Measurements from ENCODE around the gene LRP2BP.

LRP2BP gene

DNA sequence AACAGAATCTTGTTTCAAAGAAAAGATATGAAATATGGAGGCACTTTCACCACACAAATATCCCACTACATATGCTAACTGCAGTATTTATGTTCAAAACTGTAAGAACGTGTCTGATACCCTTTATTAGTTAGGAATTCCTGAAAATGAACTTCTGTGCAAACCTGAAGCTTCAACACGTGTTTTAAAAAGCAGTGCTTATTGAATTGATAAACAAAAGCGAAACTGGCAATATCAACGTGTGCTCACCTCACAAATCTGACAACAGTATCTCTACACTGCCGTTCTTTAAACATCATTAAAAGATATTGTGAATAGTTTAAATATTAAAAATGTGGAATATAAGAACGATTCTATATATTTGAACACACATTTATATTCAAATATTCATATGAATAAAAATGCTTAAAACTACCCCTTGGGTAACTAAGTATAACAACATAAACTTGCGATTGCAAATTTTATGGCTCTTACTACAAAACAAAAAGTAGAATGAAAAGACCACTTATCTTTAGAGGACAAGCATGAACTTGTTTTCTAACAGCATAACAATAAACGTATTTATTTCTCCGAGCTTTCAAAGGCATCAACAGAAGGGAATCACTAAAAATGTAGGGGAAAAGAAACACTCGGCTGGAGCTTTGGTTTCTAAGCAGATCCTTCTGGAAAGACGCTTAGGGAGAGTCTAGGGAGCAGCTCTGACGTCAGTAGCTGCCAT lies at the start of gene LRP2BP:
TSS of gene LRP2BP (minus strand) at position 687 of the 718 bp plus-strand sequence. CDS start 17,738 bp downstream, outside the sequence.
- no peak for DNase-seq (ENCODE audit: low read depth in 2 of 3, low spot score in 1 of 3)

DNA sequence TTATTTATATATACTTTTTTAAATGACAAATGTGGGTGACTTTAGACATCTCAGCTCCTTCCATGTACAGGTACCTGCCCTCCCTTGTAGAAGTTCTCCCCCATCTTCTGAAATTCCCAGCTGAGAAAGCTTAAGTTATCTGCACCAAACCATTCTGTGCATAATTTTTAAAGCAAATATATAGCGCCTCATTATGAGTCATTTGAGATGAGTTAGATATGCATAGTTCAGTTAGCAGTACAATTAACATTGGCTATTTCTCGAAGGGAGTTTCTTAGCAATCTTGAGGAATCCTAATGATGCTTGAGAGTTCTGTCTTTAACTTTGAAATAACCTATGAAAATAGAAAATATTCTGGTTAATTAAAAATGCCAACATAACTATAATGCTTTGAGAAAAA lies 49.5 kb upstream of the LRP2BP start:
- DNase-seq (ENCODE audit: low read depth in 2 of 3, low spot score in 1 of 3) = no peak

DNA sequence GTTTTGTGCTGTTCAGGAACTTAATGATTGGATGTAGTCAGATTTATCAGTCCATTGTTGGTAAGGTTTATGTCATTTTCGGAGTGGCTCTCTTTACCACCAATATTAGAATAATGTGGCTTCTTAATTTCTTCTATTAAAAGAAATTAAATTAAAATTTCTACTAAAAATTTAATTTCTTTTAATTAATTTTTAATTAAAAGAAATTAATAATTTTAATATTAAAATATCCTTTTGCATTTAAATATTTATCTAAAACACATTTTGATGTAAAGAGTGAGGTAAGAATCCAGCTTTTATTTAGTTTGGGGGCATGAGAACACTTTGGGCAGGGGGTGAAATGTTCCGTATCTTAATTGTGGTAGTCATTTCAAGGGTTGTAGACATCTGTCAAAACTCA lies 45.8 kb upstream of the LRP2BP start:
- DNase-seq (ENCODE audit: low read depth in 2 of 3, low spot score in 1 of 3) = no peak

DNA sequence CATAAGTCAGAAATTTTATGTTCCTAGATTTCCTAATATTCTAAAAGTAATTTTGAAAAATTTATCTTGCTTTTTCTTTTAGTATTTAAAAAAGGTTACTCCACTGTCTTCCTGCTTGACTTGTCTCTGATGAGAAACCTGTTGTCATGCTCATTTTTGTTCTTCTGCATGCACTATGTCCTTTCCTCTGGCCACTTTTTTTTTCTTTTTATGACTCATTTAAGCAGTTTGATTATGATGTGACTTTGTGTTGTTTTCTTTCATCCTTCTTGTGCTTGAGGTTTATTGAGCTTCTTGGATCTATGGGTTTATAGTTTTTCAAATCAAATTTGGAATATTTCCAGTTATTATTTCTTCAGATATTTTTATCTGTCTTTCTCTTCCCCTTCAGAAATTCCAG lies 42.1 kb upstream of the LRP2BP start:
- DNase-seq (ENCODE audit: low read depth in 2 of 3, low spot score in 1 of 3) = no peak

DNA sequence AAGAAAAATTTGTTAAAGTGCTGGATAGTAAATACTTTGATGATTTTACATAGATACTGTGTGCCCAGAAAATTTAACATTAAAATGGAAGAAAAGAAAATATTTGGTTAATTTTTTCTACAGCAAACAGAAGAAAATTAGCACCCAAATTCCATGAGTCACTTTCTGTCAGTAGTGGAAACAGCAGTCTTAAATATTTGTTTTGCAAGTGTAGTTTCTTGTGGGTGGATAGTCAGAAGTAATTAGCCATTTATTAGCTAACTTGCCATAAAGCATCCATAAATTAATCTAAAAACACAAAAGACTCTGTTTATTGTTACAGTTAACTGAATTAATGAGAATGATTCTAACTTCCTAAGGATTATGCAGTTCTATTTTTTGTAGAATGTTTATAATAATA lies 39.7 kb upstream of the LRP2BP start:
- DNase-seq (ENCODE audit: low read depth in 2 of 3, low spot score in 1 of 3) = no peak

DNA sequence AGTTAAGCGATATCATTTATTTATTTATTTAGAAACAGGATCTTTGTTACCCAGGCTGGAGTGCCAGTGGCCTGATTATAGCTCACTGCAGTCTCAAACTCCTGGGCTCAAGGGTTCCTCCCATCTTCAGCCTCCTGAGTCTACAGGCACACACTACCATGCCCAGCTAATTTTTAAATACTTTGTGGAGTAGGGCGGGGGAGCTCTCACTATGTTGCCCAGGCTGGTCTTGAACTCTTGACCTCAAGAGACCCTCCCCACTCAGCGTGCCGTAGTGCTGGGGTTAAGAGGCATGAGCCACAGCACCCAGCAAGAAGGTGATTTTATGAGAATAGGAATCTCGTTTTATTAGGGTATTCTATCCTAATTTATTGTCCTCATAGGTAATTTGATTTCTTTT lies 33.9 kb upstream of the LRP2BP start:
- DNase-seq (ENCODE audit: low read depth in 2 of 3, low spot score in 1 of 3) = no peak

DNA sequence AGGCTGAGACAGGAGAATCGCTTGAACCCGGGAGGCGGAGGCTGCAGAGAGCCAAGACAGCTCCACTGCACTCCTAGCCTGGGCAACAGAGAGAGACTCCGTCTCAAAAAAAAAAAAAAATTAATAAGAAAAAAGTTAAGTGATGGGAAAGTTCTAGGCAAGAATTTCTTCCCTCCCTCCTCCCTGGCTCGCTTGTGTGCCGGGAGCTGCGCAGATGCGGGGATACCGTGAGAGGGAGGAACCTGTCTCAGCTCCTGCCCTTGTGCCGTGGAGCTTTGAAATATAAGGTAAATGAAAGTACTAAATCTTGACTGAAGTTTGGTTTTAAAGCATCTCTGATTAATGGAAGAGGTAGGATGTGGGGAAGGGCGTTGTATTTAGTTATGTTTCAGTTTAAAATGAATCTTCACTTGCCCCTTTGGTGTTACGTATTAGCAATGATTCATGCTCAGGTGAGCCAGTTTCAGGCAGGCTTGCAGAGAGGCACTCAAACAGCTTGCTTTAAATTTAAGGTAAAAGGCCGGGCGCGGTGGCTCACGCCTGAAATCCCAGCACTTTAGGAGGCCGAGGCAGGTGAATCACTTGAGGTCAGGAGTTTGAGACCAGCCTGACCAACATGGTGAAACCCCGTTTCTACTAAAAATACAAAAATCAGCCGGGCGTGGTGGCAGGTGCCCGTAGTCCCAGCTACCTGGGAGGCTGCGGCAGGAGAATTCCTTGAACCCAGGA lies 31.4 kb upstream of the LRP2BP start:
- no peak for DNase-seq (ENCODE audit: low read depth in 2 of 3, low spot score in 1 of 3)

DNA sequence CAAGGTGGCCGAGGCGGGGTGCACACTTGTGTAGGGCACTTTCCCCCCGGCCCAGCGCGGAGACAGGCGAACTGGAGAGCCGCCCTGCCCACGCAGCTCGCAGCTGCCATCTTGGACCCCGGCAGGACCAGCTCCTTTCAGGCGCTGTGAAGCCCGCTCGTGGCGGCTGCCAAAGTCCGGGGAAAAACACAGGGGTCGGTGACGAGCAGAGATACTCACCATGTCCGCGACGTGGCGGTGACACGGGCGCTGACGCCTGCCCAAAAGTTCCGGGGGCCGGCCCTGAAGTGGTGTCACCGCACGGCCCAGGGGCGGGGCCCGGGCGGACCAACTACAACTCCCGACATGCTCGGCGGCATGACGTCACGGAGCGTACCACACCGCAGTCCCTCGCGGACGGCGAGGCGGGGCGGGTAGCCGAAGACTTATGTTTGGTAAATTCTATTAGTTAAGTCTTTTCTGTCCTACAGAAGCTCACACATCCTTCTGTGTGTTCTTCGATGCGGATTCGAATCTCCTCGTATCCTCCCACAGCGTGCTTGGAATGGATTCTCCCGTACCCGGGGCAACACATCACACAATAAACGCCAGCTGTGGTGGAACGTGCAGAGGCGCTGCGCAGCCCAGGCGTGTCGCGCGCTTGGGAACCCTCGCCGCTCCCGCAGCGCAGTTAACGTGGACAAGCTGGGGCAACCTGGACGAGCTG lies 30.1 kb upstream of the LRP2BP start, which contains the start of gene UFSP2:
TSS of gene UFSP2 (minus strand) at position 318 of the 706 bp plus-strand sequence. CDS start at position 222, 96 bp downstream.
- DNase-seq (ENCODE audit: low read depth in 2 of 3, low spot score in 1 of 3) = peak; percentile 72 to 84 (median 76)

DNA sequence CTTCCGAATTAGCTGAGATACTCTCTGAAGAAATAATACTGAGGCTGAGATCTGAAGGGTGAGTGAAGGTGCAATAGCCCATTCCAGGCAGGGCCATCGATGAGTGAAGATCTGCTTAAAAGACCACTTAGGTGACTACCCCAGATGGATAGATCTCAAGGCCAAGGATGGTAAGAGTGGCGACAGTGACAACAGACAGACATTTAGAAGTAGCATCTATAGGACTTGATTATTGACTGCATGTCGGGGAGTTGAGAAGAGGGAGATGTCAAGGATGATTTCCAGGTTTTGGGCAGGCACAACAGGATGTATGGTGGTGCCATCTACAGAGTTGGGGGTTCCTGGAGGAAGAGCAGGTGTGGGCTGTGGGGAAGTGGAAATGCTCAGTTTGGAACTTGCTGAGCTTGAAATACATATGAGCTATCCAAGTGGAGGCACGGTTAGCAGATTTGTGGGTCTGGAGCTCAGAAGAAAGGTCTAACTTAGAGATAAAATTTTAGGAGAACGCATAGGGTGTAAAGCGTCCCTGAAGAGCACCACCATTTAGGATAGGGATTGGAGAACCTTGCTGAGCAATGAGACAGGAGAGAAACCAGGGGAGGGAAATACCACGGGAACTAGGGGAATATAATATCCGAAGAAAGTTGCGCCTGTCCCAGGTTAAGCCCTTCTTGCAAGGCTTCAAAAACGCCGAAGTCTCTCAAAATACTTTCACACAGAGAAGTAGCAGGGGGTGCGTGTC lies 29.4 kb upstream of the LRP2BP start:
- DNase-seq (ENCODE audit: low read depth in 2 of 3, low spot score in 1 of 3) = no peak

DNA sequence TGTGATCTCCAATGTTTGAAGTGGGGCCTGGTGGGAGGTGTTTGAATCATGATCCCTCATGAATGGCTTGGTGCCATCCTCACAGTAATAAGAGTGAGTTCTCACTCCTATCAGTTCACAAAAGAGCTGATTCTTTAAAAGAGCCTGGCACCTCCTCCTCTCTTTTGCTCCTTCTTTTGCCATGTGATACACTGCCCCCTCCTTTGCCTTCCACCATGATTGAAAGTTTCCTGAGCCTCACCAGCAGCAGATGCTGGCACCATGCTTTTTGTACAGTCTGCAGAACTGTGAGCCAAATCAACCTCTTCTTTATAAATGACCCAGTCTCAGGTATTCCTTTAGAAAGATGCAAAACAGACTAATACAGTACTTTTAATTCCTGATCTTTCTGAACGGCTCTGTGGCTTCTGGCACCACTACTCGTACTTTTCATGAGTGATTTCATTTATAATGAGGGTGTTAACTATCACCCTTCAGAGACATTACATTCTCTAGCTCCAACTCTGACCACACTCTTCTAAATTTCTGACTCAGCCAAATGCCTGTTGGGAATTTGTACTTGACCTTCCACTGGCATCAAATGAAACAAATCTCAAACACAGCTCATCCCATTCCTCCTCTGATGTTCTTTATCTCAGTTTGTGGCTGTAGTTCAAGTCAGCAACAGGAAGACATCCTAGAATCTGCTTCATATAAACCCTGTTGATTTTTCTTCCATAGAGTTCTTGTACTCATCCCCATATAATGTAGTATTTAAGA lies 25.8 kb upstream of the LRP2BP start:
- DNase-seq (ENCODE audit: low read depth in 2 of 3, low spot score in 1 of 3) = no peak

DNA sequence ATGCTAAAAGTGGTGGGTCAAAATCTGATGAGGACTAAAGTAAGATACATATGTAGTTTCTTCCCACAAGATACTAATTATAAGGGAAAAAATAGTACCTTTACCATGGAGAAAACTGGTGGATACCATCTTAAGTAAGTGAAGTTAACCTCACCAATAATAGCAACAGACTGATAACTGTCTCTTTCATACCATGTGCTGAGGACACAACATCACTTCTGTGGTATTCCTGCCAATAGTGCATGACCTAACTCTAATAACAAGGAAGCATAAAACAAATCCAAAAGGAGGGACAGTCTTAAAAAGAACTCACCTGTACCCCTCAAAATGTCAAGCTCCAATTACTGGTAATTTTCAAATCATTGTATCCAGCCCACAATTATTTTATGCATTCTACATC lies 21.2 kb upstream of the LRP2BP start:
- DNase-seq (ENCODE audit: low read depth in 2 of 3, low spot score in 1 of 3) = no peak

DNA sequence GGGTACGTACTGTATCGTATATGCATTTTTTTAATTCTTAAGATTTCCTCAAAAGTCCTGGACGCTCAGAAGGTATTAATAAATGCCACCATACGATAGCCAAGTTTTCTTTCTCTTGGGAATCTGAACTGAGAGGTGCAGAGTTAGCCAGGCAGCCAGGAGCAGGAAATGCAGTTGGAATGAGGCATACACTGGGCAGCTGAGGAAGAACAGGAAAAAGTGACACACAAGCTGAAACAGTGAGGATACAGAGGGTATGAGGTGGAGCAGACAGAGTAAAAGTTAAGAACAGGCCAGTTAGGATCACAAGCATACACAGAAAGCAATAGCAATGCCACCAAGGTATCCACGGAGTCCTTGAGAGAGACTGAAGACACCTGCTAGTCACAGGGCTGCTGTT lies 16.7 kb upstream of the LRP2BP start:
- no peak for DNase-seq (ENCODE audit: low read depth in 2 of 3, low spot score in 1 of 3)

DNA sequence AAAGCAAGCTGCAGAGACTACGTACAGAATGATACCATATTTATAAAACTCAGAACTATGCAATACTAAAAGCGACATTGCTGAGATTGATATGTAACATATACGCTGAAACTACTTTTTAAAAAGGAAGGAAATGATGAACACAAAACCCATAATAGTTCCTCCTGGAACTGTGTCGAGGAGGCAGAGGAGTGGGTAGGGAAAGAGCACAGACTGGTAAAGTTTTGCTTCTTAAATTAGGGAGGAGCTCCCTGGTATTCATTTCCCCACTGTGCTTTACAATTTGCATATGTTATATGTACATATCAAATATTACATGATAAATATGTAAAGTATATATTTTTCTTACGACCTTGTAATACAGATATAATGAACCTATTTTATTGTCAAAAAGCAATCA lies 16.1 kb upstream of the LRP2BP start:
- no peak for DNase-seq (ENCODE audit: low read depth in 2 of 3, low spot score in 1 of 3)

DNA sequence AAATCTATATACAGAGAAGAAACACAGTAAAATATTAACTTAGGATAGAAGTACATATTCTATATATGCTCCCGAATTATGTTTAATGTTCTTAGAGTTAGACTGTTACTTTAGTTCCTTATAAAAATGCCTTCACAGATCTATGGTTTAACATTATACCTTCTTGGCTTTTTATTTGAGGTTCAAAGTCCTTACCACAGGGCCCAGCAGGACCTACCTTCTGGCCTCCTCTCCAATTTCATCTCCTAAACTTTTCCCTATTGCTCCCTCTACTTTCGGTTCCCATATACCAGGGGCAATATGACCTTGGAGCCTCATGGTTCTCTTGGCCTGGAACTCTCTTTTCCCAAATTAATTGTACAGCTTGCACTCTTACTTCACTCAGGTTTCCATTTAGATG lies 12.7 kb upstream of the LRP2BP start:
- no peak for DNase-seq (ENCODE audit: low read depth in 2 of 3, low spot score in 1 of 3)

DNA sequence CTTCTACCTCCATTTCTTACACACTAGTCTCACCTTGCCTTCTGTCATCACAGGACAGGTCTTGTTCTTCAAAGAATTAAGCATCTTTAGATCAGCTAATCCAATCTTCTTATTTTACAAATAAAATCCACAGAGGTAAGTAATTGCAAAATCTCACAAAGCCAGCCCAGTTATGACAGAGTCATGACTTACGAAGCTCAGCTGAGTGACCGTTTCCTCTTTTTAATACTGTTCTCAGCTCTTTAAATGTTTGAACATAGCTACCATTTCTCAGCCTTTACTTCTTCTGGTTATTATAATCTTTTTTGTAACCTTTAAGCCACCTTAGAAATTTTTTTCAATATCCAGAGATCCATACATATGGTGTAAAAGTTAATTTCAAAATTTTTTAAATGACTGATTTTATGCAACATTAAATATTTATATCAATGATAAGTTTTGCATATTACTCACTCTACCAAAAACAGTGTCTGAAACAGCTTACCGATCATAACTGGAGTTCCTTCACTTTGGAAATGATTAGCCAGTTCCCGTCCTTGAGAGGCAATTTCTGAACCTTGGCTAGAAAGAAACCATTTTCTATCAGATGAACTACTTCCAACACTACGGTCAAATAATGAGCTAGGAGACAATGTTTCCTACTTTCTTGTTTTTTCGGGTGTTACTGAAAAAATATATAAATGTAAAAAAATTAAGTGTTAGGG lies 9.7 kb upstream of the LRP2BP start:
- no peak for DNase-seq (ENCODE audit: low read depth in 2 of 3, low spot score in 1 of 3)

DNA sequence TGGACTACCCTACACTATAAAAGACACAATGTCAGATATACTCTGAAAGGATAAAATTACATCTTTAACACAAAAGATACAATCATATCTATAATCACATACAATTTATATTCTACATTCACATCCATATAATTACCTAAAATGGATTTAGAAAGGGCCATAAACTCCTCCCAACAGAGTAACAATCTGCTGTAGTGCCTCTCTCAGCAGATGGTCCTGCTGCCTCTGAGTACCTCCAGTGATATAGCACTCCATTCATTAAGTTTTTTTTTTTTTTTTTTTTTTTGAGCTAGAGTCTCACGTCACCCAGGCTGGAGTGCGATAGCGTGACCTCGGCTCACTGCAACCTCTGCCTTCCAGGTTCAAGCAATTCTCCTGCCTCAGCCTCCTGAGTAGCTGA lies 8.3 kb upstream of the LRP2BP start:
- DNase-seq (ENCODE audit: low read depth in 2 of 3, low spot score in 1 of 3) = no peak

DNA sequence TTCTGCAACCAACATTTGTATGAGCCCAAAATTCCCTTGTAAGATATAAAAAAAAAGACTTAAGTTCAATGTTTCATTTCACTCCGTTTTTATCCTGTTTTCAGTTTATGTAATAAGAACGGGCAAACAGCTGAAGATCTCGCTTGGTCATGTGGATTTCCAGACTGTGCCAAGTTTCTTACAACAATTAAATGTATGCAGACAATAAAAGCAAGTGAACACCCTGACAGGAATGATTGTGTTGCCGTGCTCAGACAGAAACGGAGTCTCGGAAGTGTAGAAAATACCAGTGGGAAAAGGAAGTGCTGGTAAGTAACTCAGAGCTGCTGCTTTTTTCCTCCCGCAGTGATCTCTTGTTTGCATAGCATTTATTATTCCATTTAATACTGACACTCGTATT lies 3.7 kb upstream of the LRP2BP start:
- no peak for DNase-seq (ENCODE audit: low read depth in 2 of 3, low spot score in 1 of 3)

DNA sequence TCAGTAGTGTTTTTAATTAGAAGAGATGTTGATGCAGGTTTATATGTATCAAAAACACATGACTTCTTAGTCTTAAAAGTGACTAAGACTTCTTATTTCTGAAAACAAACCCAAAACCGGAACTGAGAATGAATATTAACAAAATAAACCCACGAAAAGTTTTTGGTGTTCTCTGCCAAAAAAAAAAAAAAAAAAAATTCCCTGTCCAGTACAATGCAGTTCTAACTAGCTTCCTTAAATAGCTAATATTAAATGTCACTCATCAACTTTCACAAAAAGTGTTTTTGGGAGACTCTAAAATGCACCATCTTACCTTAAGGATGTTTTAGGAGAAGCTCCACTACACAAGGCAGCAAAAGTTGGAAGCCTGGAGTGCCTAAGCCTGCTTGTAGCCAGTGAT lies 2.9 kb upstream of the LRP2BP start:
- no peak for DNase-seq (ENCODE audit: low read depth in 2 of 3, low spot score in 1 of 3)

DNA sequence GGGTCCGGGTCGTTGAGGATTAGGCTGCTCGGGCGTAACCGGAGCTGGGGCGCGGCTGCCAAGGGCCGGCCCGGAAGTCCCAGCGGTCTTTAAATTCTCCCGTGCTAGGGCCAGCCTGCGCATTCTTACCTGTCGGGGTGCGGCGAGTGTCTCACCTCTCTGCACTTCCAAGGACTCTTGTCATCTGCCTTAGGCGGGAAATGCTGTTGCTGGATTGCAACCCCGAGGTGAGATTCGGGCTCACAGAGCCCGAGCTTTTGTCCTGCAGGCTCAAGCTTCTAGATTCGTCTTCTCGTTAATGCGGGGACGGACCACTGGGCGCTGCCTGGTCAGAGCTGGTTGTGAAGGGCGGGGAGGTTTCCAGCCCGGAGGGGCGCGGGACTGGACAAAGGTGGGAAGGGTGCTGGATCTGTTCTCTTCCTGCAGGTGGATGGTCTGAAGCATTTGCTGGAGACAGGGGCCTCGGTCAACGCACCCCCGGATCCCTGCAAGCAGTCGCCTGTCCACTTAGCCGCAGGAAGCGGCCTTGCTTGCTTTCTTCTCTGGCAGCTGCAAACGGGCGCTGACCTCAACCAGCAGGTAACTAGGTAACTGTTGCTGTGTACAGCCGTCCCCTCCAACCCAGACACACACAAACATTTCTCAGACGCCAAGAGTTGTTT lies 1.1 kb upstream of the LRP2BP start, which contains the start of gene ANKRD37:
TSS of gene ANKRD37 (plus strand) at position 118 of the 662 bp plus-strand sequence. CDS start at position 201, 83 bp downstream.
- DNase-seq (ENCODE audit: low read depth in 2 of 3, low spot score in 1 of 3) = peak in 1 of 3 donors; percentile 0

Data from stimulated activated CD4-positive, alpha-beta T cell treated with anti-CD3 and anti-CD28 coated beads, Interleukin-12 subunit alpha, Interleukin-12 subunit beta, amount 100 ng/mL, for 48 hours (primary cell).